Measurements from ENCODE around the gene RHCE. TPM values are rescaled to one million over a fixed set of nuclear protein-coding genes. Genes with fewer than 3 reads are reported as not detected.
A peak's percentile ranks its signal among the peaks of the same experiment; 100 is the strongest.

RHCE gene
- polyA plus RNA-seq, 2 donors, result 0.20 to 0.73 TPM

GRCh38 chr1:25356441-25356840 is 64.2 kb downstream of the RHCE start:
- no peaks in the 10 kb centered on the region for H3K27me3 ChIP-seq (ENCODE audit: control insufficient read depth in 1 of 2, insufficient read depth in 2 of 2, low read length in 2 of 2)
- peaks cover 13 to 14% of the 10 kb centered on the region in 2 donors for H3K36me3 ChIP-seq (ENCODE audit: control insufficient read depth in 2 of 2, insufficient read depth in 2 of 2, low read length in 1 of 2)
- no peak overlapping the region for H3K4me3 ChIP-seq (ENCODE audit: low read depth in 1 of 2, low read length in 2 of 2)
- H3K27ac ChIP-seq (ENCODE audit: low read depth in 2 of 2, low read length in 1 of 2), result peak overlapping the region in 1 of 2 donors; percentile 52
- no peaks in the 10 kb centered on the region for H3K9me3 ChIP-seq (ENCODE audit: control insufficient read depth in 2 of 2, insufficient read depth in 1 of 2, low read depth in 1 of 2, low read length in 1 of 2)
- no peaks in the 10 kb centered on the region for H3K4me1 ChIP-seq (ENCODE audit: control insufficient read depth in 2 of 2, insufficient read depth in 2 of 2, low read length in 1 of 2)

- Histone ChIP-seq H3K27ac (ENCODE audit: low read depth in 2 of 2, low read length in 1 of 2) (peak overlapping the region in 1 of 2 donors; percentile 52), H3K4me3 (ENCODE audit: low read depth in 1 of 2, low read length in 2 of 2) (no peak overlapping the region), H3K36me3 (ENCODE audit: control insufficient read depth in 2 of 2, insufficient read depth in 2 of 2, low read length in 1 of 2) (peaks cover 13 to 14% of the 10 kb centered on the region in 2 donors), H3K27me3 (ENCODE audit: control insufficient read depth in 1 of 2, insufficient read depth in 2 of 2, low read length in 2 of 2) (no peaks in the 10 kb centered on the region), H3K4me1 (ENCODE audit: control insufficient read depth in 2 of 2, insufficient read depth in 2 of 2, low read length in 1 of 2) (no peaks in the 10 kb centered on the region), H3K9me3 (ENCODE audit: control insufficient read depth in 2 of 2, insufficient read depth in 1 of 2, low read depth in 1 of 2, low read length in 1 of 2) (no peaks in the 10 kb centered on the region)
- 67 to 78% methylated on average over 6 of the region's 6 CpGs for WGBS, 2 donors
Observed at GRCh38 chr1:25355841-25356395, 64.7 kb downstream of the RHCE start.

- Histone ChIP-seq H3K4me1 (ENCODE audit: control insufficient read depth in 2 of 2, insufficient read depth in 2 of 2, low read length in 1 of 2) (peaks cover 0 to 3% of the 10 kb centered on the region in 2 donors), H3K27ac (ENCODE audit: low read depth in 2 of 2, low read length in 1 of 2) (no peak overlapping the region), H3K36me3 (ENCODE audit: control insufficient read depth in 2 of 2, insufficient read depth in 2 of 2, low read length in 1 of 2) (peaks cover 5 to 8% of the 10 kb centered on the region in 2 donors), H3K9me3 (ENCODE audit: control insufficient read depth in 2 of 2, insufficient read depth in 1 of 2, low read depth in 1 of 2, low read length in 1 of 2) (no peaks in the 10 kb centered on the region), H3K4me3 (ENCODE audit: low read depth in 1 of 2, low read length in 2 of 2) (no peak overlapping the region), H3K27me3 (ENCODE audit: control insufficient read depth in 1 of 2, insufficient read depth in 2 of 2, low read length in 2 of 2) (no peaks in the 10 kb centered on the region)
- WGBS, 2 donors, result 92 to 93% methylated on average over 3 of the region's 3 CpGs
Observed at GRCh38 chr1:25349606-25350005, 71.0 kb downstream of the RHCE start.

GRCh38 chr1:25347556-25347955 is 73.1 kb downstream of the RHCE start:
- Histone ChIP-seq H3K4me1 (ENCODE audit: control insufficient read depth in 2 of 2, insufficient read depth in 2 of 2, low read length in 1 of 2) (peaks cover 0 to 3% of the 10 kb centered on the region in 2 donors), H3K27me3 (ENCODE audit: control insufficient read depth in 1 of 2, insufficient read depth in 2 of 2, low read length in 2 of 2) (no peaks in the 10 kb centered on the region), H3K27ac (ENCODE audit: low read depth in 2 of 2, low read length in 1 of 2) (no peak overlapping the region), H3K9me3 (ENCODE audit: control insufficient read depth in 2 of 2, insufficient read depth in 1 of 2, low read depth in 1 of 2, low read length in 1 of 2) (no peaks in the 10 kb centered on the region), H3K36me3 (ENCODE audit: control insufficient read depth in 2 of 2, insufficient read depth in 2 of 2, low read length in 1 of 2) (peaks cover 0 to 8% of the 10 kb centered on the region in 2 donors), H3K4me3 (ENCODE audit: low read depth in 1 of 2, low read length in 2 of 2) (no peak overlapping the region)
- WGBS, 2 donors, result 64 to 66% methylated on average over 2 of the region's 2 CpGs

GRCh38 chr1:25343872-25344271 is 76.8 kb downstream of the RHCE start:
- Histone ChIP-seq H3K36me3 (ENCODE audit: control insufficient read depth in 2 of 2, insufficient read depth in 2 of 2, low read length in 1 of 2) (peaks cover 0 to 6% of the 10 kb centered on the region in 2 donors), H3K9me3 (ENCODE audit: control insufficient read depth in 2 of 2, insufficient read depth in 1 of 2, low read depth in 1 of 2, low read length in 1 of 2) (no peaks in the 10 kb centered on the region), H3K27me3 (ENCODE audit: control insufficient read depth in 1 of 2, insufficient read depth in 2 of 2, low read length in 2 of 2) (no peaks in the 10 kb centered on the region), H3K4me1 (ENCODE audit: control insufficient read depth in 2 of 2, insufficient read depth in 2 of 2, low read length in 1 of 2) (peaks cover 0 to 1% of the 10 kb centered on the region in 2 donors), H3K4me3 (ENCODE audit: low read depth in 1 of 2, low read length in 2 of 2) (no peak overlapping the region), H3K27ac (ENCODE audit: low read depth in 2 of 2, low read length in 1 of 2) (no peak overlapping the region)
- 48 to 71% methylated on average over 4 of the region's 4 CpGs for WGBS, 2 donors

- H3K9me3 ChIP-seq (ENCODE audit: control insufficient read depth in 2 of 2, insufficient read depth in 1 of 2, low read depth in 1 of 2, low read length in 1 of 2), result no peaks in the 10 kb centered on the region
- H3K4me3 ChIP-seq (ENCODE audit: low read depth in 1 of 2, low read length in 2 of 2), result no peak overlapping the region
- peaks cover 0 to 6% of the 10 kb centered on the region in 2 donors for H3K36me3 ChIP-seq (ENCODE audit: control insufficient read depth in 2 of 2, insufficient read depth in 2 of 2, low read length in 1 of 2)
- WGBS, 2 donors, result 85 to 87% methylated on average over 1 of the region's 1 CpG
- H3K27me3 ChIP-seq (ENCODE audit: control insufficient read depth in 1 of 2, insufficient read depth in 2 of 2, low read length in 2 of 2), result no peaks in the 10 kb centered on the region
- no peaks in the 10 kb centered on the region for H3K4me1 ChIP-seq (ENCODE audit: control insufficient read depth in 2 of 2, insufficient read depth in 2 of 2, low read length in 1 of 2)
- H3K27ac ChIP-seq (ENCODE audit: low read depth in 2 of 2, low read length in 1 of 2), result no peak overlapping the region
Observed at GRCh38 chr1:25342846-25343245, 77.8 kb downstream of the RHCE start.

GRCh38 chr1:25341746-25342145 is 78.9 kb downstream of the RHCE start:
- Histone ChIP-seq H3K9me3 (ENCODE audit: control insufficient read depth in 2 of 2, insufficient read depth in 1 of 2, low read depth in 1 of 2, low read length in 1 of 2) (no peaks in the 10 kb centered on the region), H3K4me3 (ENCODE audit: low read depth in 1 of 2, low read length in 2 of 2) (no peak overlapping the region), H3K36me3 (ENCODE audit: control insufficient read depth in 2 of 2, insufficient read depth in 2 of 2, low read length in 1 of 2) (peaks cover 0 to 6% of the 10 kb centered on the region in 2 donors), H3K4me1 (ENCODE audit: control insufficient read depth in 2 of 2, insufficient read depth in 2 of 2, low read length in 1 of 2) (no peaks in the 10 kb centered on the region), H3K27ac (ENCODE audit: low read depth in 2 of 2, low read length in 1 of 2) (no peak overlapping the region), H3K27me3 (ENCODE audit: control insufficient read depth in 1 of 2, insufficient read depth in 2 of 2, low read length in 2 of 2) (no peaks in the 10 kb centered on the region)
- WGBS, 2 donors, result 76 to 87% methylated on average over 6 of the region's 6 CpGs

- H3K36me3 ChIP-seq (ENCODE audit: control insufficient read depth in 2 of 2, insufficient read depth in 2 of 2, low read length in 1 of 2), result peaks cover 0 to 6% of the 10 kb centered on the region in 2 donors
- H3K27ac ChIP-seq (ENCODE audit: low read depth in 2 of 2, low read length in 1 of 2), result peak overlapping the region; percentile 95 to 99
- no peaks in the 10 kb centered on the region for H3K27me3 ChIP-seq (ENCODE audit: control insufficient read depth in 1 of 2, insufficient read depth in 2 of 2, low read length in 2 of 2)
- no peaks in the 10 kb centered on the region for H3K9me3 ChIP-seq (ENCODE audit: control insufficient read depth in 2 of 2, insufficient read depth in 1 of 2, low read depth in 1 of 2, low read length in 1 of 2)
- 0% methylated on average over 6 of the region's 6 CpGs for WGBS, 2 donors
- peak overlapping the region; percentile 88 to 92 for H3K4me3 ChIP-seq (ENCODE audit: low read depth in 1 of 2, low read length in 2 of 2)
- no peaks in the 10 kb centered on the region for H3K4me1 ChIP-seq (ENCODE audit: control insufficient read depth in 2 of 2, insufficient read depth in 2 of 2, low read length in 1 of 2)
Observed at GRCh38 chr1:25338986-25339385, 81.6 kb downstream of the RHCE start.

GRCh38 chr1:25338188-25338981 is 82.2 kb downstream of the RHCE start, which contains the start of gene TMEM50A:
TMEM50A (plus strand) TSS chr1:25338334; CDS start chr1:25340487, 2,153 bp downstream.
- no peaks in the 10 kb centered on the region for H3K36me3 ChIP-seq (ENCODE audit: control insufficient read depth in 2 of 2, insufficient read depth in 2 of 2, low read length in 1 of 2)
- H3K27me3 ChIP-seq (ENCODE audit: control insufficient read depth in 1 of 2, insufficient read depth in 2 of 2, low read length in 2 of 2), result no peaks in the 10 kb centered on the region
- H3K4me3 ChIP-seq (ENCODE audit: low read depth in 1 of 2, low read length in 2 of 2), result peak within 1 kb of the TSS; percentile 88 to 92
- H3K27ac ChIP-seq (ENCODE audit: low read depth in 2 of 2, low read length in 1 of 2), result peak within 1 kb of the TSS; percentile 95 to 99
- H3K9me3 ChIP-seq (ENCODE audit: control insufficient read depth in 2 of 2, insufficient read depth in 1 of 2, low read depth in 1 of 2, low read length in 1 of 2), result no peaks in the 10 kb centered on the region
- H3K4me1 ChIP-seq (ENCODE audit: control insufficient read depth in 2 of 2, insufficient read depth in 2 of 2, low read length in 1 of 2), result no peaks in the 10 kb centered on the region
- WGBS, 2 donors, result 1% methylated on average over 54 to 71 of the region's 75 CpGs
